NB4 (cell line): ENCODE measurements around the gene CCDC180.

Source experiments
- DNase-seq: peaks from one replicate; pipeline ENCODE4 v3.0.0; 2010; ENCODE audit warnings: low read depth
- H3K4me3 ChIP-seq: one replicate; pipeline ENCODE4 v1.5.1; 2011; ENCODE audit warnings: mild to moderate bottlenecking, low read depth, low read length, moderate library complexity
- MAX ChIP-seq: IDR thresholded peaks from 2 replicates; pipeline ENCODE4 v1.6.1; 2011; ENCODE audit warnings: low read depth, low read length
- MYC ChIP-seq: IDR thresholded peaks from 2 replicates; pipeline ENCODE4 v1.6.1; 2011; ENCODE audit warnings: low read depth, low read length
- POLR2A ChIP-seq: IDR thresholded peaks from 2 replicates; pipeline ENCODE4 v1.6.1; 2011; ENCODE audit warnings: mild to moderate bottlenecking; ENCODE audit not compliant: insufficient read length; ENCODE audit errors: extremely low read depth
- TF ChIP-seq, protein P1 (sequence below): IDR thresholded peaks from one replicate; pipeline ENCODE4 v1.5.1; 2012; ENCODE audit warnings: low read depth, low read length

Gene CCDC180

GRCh38 chr9:97312556-97312955 lies 5.1 kb downstream of the CCDC180 start:
- no peak for DNase-seq
- no peak overlapping the region for H3K4me3 ChIP-seq
- no peak for TF ChIP-seq MAX
- TF ChIP-seq, protein P1, sequence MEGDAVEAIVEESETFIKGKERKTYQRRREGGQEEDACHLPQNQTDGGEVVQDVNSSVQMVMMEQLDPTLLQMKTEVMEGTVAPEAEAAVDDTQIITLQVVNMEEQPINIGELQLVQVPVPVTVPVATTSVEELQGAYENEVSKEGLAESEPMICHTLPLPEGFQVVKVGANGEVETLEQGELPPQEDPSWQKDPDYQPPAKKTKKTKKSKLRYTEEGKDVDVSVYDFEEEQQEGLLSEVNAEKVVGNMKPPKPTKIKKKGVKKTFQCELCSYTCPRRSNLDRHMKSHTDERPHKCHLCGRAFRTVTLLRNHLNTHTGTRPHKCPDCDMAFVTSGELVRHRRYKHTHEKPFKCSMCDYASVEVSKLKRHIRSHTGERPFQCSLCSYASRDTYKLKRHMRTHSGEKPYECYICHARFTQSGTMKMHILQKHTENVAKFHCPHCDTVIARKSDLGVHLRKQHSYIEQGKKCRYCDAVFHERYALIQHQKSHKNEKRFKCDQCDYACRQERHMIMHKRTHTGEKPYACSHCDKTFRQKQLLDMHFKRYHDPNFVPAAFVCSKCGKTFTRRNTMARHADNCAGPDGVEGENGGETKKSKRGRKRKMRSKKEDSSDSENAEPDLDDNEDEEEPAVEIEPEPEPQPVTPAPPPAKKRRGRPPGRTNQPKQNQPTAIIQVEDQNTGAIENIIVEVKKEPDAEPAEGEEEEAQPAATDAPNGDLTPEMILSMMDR, result no peak

- no peak overlapping the region for H3K4me3 ChIP-seq
- TF ChIP-seq POLR2A, result no peak
- no peak for TF ChIP-seq MAX
- TF ChIP-seq, protein P1, result no peak
- TF ChIP-seq MYC, result no peak
- DNase-seq, result no peak
These were observed 5.8 kb downstream of the CCDC180 start for GRCh38 chr9:97313243-97313642.

DNA sequence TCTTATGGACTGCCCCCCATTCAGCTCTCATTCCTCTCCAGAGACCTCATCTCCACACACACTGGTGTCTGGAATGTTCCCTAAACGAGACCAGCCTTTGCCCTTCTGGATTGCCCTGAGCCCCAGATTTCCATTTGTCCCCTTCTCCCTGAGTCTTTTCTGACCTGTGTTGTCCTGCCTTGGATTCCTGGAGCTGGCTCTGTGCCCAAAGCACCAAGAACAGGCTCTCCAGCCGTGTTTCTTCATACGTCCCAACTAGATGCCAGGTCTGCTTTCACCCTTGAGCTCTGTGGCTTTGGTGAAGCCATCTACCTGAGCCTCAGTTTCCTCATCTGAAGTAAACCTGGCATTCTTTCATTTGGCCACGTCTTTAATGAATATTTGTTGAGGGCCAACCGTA lies 6.3 kb downstream of the CCDC180 start:
- TF ChIP-seq, protein P1, result no peak
- TF ChIP-seq POLR2A, result no peak
- no peak for TF ChIP-seq MAX
- no peak for TF ChIP-seq MYC
- DNase-seq, result no peak
- no peak overlapping the region for H3K4me3 ChIP-seq

DNA sequence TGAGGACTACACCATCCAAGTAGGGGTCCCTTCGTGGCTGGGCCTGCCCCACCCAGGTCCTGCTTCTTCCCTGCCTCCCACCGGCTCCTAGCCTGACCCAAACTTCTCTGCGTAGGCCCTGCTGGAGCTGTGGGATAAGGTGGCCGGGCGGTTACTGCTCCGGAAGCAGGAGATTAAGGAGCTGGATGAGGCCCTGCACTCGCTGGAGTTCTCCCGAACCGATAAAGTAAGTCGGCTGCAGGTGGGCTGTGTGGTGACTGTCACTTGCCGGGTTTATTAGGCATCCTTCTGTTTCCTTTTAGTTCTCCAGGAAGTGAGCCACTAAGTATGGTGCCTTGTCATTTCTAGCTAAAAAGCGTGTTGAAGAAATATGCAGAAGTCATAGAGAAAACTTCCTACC lies 7.0 kb downstream of the CCDC180 start:
- no peak for DNase-seq
- TF ChIP-seq, protein P1, result no peak
- TF ChIP-seq MYC (no peak), MAX (no peak), POLR2A (no peak)
- no peak overlapping the region for H3K4me3 ChIP-seq

DNA sequence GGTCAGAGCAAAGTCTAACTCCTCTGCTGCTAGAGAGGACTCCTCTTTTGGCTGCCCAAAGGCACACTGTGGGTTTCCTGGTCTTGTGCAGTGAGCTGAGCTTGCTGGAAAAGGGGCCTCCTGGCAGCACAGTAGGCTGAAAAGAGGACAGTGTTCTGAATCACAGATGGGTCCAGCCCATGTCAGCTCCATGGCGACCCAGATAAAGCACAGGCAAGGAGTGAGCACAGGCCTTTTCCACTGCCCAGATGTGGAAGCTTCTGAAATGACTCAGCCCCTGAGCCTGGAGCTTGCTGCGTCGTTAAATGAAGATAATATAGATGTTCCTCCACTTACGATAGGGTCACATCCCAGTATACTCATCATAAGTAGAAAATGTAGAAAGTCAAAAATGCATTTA lies 8.1 kb downstream of the CCDC180 start:
- TF ChIP-seq MAX (no peak), MYC (no peak), POLR2A (no peak)
- TF ChIP-seq, protein P1, result no peak
- DNase-seq, result no peak
- no peak overlapping the region for H3K4me3 ChIP-seq

DNA sequence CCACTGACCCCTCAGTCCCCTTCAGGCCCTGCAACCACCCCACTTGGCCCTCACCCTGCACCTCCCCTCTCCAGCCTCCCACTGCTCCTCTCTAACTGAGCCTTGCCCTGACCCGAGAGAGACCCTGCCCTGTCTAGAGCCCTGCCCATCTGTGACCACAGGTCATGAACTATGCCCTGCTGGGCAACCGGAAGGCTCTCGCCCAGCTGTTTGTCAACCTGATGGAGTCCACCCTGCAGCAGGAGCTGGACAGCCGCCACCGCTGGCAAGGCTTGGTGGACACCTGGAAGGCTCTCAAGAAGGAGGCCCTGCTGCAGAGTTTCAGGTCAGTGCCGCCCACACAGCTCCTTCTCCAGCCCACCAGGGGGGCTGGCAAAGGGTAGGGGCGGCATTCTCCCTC lies 9.4 kb downstream of the CCDC180 start:
- TF ChIP-seq, protein P1, result no peak
- TF ChIP-seq MAX (no peak), POLR2A (no peak), MYC (no peak)
- H3K4me3 ChIP-seq, result no peak overlapping the region
- DNase-seq, result no peak
